HG03354 (cell line): ENCODE results near the gene TXNDC15.
A peak's percentile ranks its signal among the peaks of the same experiment; 100 is the strongest.
"Not testable (repeated sequence)": the region's sequence is repeated elsewhere in the genome, so short reads cannot be mapped to it uniquely, and the experiment has no call there.

Source experiments
- ATAC-seq: cut with Tn5 transposase; IDR thresholded peaks from one replicate; pipeline ENCODE4 v1.9.1; 2021; ENCODE audit warnings: mild to moderate bottlenecking; ENCODE audit not compliant: unreplicated experiment, poor library complexity, severe bottlenecking

TXNDC15 gene, protein sequence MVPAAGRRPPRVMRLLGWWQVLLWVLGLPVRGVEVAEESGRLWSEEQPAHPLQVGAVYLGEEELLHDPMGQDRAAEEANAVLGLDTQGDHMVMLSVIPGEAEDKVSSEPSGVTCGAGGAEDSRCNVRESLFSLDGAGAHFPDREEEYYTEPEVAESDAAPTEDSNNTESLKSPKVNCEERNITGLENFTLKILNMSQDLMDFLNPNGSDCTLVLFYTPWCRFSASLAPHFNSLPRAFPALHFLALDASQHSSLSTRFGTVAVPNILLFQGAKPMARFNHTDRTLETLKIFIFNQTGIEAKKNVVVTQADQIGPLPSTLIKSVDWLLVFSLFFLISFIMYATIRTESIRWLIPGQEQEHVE

GRCh38 chr5:134873987-134874830 is at the start of gene TXNDC15:
Gene TXNDC15 (plus strand): TSS chr5:134874371. CDS start chr5:134874428, 57 bp downstream.
- ATAC-seq: peak; percentile 83

DNA sequence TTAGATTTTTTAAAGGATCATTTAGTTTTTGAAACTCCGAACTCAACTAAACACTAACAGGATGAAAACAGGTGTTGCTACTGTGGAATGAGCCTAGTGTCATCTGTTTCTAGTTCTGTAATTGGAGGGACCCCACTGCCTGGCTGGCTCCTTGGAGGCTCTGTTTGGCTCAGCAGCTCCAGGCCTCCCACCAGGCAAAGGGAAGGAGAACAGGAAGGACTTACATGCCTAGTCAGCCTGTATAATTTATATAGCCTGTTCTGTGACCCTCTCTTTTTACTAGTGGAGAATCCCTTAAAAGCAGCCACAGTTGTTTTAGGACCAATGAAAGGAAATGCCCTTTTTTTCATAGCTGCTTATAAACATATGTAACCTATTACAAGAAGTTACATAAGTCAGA is 49.5 kb upstream of the TXNDC15 start:
- no peak for ATAC-seq

- peak; percentile 64 for ATAC-seq
Observed at GRCh38 chr5:134825212-134825611, 49.0 kb upstream of the TXNDC15 start.

- ATAC-seq: no peak
Observed at GRCh38 chr5:134833340-134834032, 40.7 kb upstream of the TXNDC15 start.

- ATAC-seq: no peak
Observed at GRCh38 chr5:134835623-134836022, 38.5 kb upstream of the TXNDC15 start.

DNA sequence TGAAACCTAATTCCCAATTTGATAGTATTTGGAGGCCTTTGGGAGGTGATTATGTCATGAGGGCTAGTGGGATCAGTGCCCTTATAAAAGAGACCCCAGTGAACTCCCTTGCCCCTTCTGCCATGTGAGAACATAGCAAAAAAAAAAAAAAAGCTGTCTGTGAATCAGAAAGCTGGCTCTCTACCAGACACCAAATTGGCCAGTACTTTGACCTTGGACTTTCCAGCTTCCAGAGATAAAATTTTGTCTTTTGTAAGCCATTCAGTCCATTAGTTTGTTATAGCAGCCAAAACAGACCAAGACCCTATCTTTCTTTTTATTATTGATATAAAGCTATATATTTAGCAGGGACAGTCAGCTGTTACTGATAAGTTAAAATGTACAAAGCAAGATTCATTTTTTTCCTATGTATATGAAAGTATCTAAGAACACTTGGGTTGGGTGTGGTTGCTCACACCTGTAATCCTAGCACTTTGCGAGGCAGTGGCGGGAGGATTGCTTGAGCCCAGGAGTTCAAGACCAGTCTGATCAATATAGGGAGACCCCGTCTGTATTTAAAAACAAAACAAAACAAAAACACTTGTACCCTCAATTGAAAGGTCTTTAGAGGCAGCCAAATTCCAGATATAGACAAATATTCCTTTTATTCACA is 36.5 kb upstream of the TXNDC15 start:
- ATAC-seq: no peak

- not testable (repeated sequence) for ATAC-seq
Observed at GRCh38 chr5:134838361-134838760, 35.8 kb upstream of the TXNDC15 start.

- ATAC-seq: no peak
Observed at GRCh38 chr5:134840811-134841210, 33.4 kb upstream of the TXNDC15 start.

GRCh38 chr5:134844252-134844651 is 29.9 kb upstream of the TXNDC15 start:
- no peak for ATAC-seq

DNA sequence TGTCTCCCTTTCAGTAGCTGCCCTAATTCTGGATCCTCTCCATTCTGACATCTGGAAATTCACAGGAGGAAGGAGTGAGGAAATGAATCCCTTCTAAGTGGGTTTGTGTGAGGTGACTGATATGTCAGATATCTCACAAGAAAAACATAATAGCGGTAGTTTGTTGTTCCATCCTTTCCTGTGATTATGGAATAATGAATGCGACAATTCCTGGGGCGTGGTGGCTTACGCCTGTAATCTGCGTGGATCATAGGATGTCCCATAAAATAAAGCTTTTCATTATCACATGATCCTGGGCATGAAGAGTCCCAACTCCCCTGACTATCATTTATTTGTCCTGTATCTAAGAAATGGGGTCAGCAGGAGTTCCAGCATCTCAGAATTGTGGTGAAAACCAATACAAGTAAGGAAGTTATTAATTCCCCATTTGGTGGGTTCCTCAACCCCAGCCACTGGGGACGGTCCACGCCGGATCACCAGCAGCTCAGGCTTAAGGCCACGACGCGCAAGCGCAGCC is 28.8 kb upstream of the TXNDC15 start:
- no peak for ATAC-seq

- ATAC-seq: peak; percentile 94
Observed at GRCh38 chr5:134845852-134846640, 28.1 kb upstream of the TXNDC15 start, which contains the start of gene C5orf24. Gene C5orf24 (plus strand): TSS chr5:134845968. CDS start chr5:134854901, 8,933 bp downstream.

- peak; percentile 4 for ATAC-seq
Observed at GRCh38 chr5:134846641-134846960, 27.6 kb upstream of the TXNDC15 start.

DNA sequence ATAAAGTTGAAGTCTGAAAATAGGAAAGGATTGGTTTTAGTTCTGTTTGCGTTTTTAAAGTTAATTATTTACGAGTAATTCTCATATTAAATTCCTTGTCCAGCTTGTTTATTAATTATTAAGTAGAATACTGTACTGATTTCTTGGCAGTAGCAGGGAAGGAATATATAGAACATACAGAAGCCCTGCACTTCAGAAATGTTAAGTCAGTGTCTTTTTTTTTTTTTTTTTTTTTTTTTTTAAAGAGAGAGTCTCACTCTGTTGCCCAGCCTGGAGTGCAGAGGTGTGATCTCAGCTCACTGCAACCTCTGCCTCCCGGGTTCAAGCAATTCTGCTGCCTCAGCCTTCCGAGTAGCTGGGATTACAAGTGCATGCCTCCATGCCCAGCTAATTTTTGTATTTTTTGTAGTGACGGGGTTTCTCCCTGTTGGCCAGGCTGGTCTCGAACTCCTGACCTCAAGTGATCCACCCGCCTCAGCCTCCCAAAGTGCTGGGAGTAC is 24.7 kb upstream of the TXNDC15 start:
- ATAC-seq: not testable (repeated sequence)

- no peak for ATAC-seq
Observed at GRCh38 chr5:134851307-134851923, 22.8 kb upstream of the TXNDC15 start.

DNA sequence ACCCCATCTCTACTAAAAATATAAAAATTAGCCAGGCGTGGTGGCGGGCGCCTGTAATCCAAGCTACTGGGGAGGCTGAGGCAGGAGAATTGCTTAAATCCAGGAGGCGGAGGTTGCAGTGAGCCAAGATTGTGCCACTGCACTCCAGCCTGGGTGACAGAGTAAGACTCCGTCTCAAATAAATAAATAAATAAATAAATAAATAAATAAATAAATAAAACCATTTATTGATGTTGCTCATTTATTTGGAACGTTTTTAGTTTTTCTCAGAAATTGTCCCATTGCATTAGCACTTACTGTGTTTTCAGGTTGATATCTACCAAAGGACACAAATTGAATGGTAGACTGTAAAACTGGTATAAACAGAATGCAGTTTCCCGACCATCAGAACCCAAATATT is 17.7 kb upstream of the TXNDC15 start:
- not testable (repeated sequence) for ATAC-seq

- ATAC-seq: no peak
Observed at GRCh38 chr5:134857401-134857800, 16.8 kb upstream of the TXNDC15 start.

- ATAC-seq: no peak
Observed at GRCh38 chr5:134864707-134865106, 9.5 kb upstream of the TXNDC15 start.

DNA sequence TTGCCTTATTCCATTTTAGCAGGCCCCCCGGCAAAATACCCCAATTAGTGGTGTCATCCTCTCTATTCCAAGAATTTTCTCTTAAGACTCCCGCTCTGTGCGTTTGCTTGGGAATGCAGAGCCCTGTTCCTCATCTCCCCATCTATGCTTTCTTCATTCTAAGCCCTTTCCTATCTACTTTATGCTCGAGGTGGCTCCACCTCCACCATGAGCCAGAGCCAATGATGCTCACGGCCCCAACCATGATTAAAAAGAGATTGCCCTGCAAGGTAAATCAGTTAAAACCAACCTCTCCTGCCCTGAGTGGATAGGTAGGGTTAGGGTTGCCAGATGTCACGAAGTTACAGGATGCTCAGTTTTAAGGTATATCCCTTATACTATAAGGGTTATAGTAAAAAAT is 677 bp upstream of the TXNDC15 start:
- ATAC-seq: no peak
